ENCODE data around the gene RPS25.

The RPS25 gene

DNA sequence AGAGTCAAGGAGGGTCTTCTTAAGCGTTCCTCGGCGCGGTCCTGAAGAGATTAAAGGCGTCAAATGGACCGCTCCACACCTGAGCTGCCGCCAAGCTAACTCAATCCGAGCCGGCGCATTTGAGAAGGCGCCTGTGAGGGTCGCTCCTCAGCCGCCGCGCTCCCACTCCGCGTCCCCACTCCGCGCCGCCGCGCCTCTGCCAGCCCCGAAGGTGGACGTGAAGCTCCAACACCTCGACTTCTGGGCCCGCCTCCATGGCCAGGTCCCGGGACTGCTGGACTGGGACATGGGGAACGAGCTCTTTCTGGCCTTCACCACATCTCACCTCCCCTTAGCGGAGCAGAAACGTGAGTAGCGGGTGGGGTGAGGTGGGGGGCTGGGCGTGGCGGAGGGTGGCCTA lies 46.5 kb downstream of the RPS25 start, which contains the start of gene FOXR1:
TSS of gene FOXR1 (plus strand) at position 116 of the 400 bp plus-strand sequence. CDS start at position 287, 171 bp downstream.
- TF ChIP-seq TAF1 (IDR thresholded peaks at IDR 0.05; ENCODE audit: borderline replicate concordance, insufficient read depth, low read length) (no peak), SIN3A (IDR thresholded peaks at IDR 0.05; ENCODE audit: borderline replicate concordance, insufficient read depth, low read length) (no peak), POLR2AphosphoS5 (IDR thresholded peaks at IDR 0.05; ENCODE audit: low read depth, low read length) (no peak), FOXP2 (optimal IDR thresholded peaks at IDR 0.05; ENCODE audit: borderline replicate concordance, extremely low read depth, extremely low read length, insufficient read depth) (no peak), REST (IDR thresholded peaks at IDR 0.05; ENCODE audit: insufficient read depth in 1 of 2, low read depth in 2 of 2, low read length in 2 of 2) (no peak)

All from PFSK-1 (cell line).